ENCODE data around the gene BTBD7.

The BTBD7 gene

DNA sequence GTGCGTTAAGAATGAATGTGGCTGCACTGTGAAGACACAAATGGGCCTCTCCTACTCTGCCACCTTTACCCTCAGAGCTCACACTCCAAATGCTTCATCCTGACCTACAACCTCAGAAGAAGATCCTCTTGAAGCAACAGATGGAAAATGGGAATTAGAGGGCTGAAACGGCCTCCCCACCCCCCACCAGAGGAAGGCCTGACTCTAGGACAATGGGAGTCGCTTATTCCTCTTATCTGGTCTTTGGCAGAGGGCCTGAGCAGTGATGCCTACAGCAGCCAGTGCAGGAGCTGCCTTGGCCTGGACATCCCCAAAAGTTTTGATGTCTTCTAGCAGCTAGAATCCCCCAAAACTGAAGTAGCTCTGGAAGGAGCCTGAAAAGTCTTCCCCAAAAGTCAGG lies 29.2 kb downstream of the BTBD7 start:
- DNase-seq (ENCODE audit: low read depth), result no peak

DNA sequence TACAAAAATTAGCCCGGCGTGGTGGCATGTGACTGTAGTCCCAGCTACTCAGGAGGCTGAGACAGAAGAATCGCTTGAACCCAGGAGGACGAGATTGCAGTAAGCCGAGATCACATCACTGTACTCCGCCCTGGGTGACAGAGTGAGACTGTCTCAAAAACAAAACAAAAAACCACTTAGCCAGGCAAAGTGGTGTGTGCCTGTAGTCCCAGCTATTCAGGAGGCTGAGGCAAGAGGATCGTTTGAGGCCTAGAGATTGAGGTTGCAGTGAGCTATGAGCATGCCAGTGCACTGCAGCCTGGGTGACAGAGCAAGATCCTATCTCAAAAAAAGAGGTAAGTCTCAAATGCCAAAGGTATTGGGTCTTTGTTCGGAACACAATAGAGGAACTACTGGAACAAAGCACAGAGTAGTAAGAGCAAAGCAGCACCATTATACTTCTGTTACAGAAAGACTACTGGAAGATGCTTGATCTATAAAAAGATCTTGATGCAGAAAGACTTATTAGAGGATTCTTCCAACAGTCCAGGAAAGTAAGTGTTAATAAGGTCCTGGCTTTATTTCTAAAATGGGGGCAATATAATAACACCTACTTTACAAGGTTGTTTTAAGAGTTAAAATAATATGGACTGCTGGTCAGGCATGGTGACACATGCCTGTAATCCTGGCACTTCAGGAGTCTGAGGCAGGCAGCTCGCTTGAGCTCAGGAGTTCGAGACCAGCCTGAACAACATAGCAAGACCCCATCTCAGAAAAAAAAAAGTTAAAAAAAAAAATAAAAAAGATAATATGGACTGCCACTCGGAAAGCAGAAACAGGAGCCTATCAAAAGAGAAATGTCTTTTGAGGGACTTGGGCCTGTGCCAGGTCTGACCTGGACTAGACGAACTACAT lies 29.9 kb downstream of the BTBD7 start:
- DNase-seq (ENCODE audit: low read depth), result no peak

- DNase-seq (ENCODE audit: low read depth), result peak; percentile 44
These were observed 30.9 kb downstream of the BTBD7 start for GRCh38 chr14:93301821-93302447.

GRCh38 chr14:93299866-93300265 lies 33.0 kb downstream of the BTBD7 start:
- no peak for DNase-seq (ENCODE audit: low read depth)

DNA sequence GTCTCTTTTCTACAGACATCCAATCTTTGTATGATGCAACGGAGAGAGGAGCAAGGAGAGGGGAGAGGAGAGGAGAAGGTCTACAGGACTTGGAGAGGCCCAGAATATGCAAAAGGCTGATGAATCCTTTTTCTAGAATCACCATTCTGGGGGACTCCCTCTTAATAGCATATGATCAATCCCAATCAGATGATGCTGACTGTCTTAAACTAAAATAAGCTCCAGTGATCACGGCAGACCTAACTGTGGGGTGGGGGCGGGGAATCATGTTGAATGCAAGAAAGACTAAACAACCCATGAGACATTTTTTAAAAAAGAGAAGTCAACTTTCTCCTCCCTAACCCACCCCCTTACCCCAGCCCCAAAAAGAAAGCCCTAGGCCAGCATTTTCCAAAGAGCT lies 33.4 kb downstream of the BTBD7 start:
- no peak for DNase-seq (ENCODE audit: low read depth)

DNA sequence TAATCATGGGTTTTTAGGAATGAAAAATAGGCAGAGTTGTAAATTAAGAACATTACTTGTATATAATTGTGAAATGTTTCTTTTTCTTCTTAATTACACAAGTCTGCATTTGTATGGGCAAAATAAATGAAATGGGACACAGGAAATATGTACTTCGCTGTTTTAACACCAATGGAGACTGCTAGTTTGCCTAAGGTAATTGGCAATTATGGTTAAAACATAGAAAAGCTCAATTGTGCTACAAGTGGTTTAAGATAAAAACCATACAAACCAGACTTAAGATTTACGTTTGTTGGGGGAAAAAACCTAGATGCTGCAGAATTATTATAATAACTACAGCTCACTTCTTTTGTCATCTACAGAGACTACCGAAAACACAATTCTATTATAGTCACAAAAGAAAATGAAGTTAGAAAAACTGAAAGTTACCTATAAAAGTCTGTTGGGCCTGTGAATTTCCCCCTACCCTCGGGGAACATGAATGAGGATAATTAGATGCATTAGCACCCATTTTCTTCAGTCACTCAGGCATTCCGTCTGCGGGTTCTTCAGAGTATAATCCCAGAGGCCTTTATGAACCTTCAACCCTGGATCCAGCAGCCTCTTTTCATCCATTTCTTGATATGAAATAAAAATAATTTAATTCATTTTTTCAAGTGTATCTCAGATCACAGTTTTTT lies 37.2 kb downstream of the BTBD7 start:
- DNase-seq (ENCODE audit: low read depth), result no peak

DNA sequence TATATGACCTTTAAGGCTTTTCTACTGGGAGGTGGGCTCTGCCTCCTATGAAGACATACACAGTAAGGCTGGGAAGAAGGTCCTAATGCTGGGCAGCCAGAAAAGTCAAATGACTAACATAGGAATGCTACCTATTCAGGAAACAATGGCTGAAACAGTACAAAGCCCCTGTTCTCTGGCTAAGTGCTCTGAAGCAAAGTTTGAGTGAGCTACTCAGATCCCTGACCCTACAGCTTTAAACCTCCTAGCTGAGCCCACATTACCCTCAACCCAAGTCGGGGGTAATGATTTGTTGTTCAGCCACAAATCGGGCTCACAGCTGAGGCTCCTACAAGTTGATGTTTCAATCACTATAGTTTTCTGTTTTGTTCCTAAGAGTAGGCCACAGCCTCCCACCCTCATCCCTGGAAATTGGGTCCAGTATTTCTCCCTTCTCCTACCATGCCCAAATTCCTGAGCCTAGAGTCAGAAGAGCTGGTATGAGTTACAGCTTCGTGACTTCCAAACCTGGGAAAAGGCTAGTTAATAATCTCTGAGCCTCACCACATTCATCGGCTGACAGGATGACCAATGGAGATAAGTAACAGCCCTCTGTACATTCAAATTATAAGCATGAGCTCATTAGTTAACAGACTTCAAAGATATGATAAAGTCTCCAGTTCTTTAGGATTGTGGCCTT lies 46.5 kb downstream of the BTBD7 start:
- DNase-seq (ENCODE audit: low read depth), result peak; percentile 47

- peak; percentile 21 for DNase-seq (ENCODE audit: low read depth)
These were observed 47.8 kb downstream of the BTBD7 start for GRCh38 chr14:93285044-93285443.

- peak; percentile 16 for DNase-seq (ENCODE audit: low read depth)
These were observed 50.9 kb downstream of the BTBD7 start for GRCh38 chr14:93281937-93282336.

- DNase-seq (ENCODE audit: low read depth), result no peak
These were observed 52.1 kb downstream of the BTBD7 start for GRCh38 chr14:93280743-93281142.

GRCh38 chr14:93276031-93276716 lies 56.7 kb downstream of the BTBD7 start:
- no peak for DNase-seq (ENCODE audit: low read depth)

- DNase-seq (ENCODE audit: low read depth), result no peak
These were observed 58.6 kb downstream of the BTBD7 start for GRCh38 chr14:93274055-93274806.

- no peak for DNase-seq (ENCODE audit: low read depth)
These were observed 61.7 kb downstream of the BTBD7 start for GRCh38 chr14:93271111-93271510.

GRCh38 chr14:93269341-93270068 lies 63.3 kb downstream of the BTBD7 start:
- DNase-seq (ENCODE audit: low read depth), result peak; percentile 69

GRCh38 chr14:93268406-93268805 lies 64.4 kb downstream of the BTBD7 start:
- DNase-seq (ENCODE audit: low read depth), result no peak

- no peak for DNase-seq (ENCODE audit: low read depth)
These were observed 65.6 kb downstream of the BTBD7 start for GRCh38 chr14:93267149-93267711.

DNA sequence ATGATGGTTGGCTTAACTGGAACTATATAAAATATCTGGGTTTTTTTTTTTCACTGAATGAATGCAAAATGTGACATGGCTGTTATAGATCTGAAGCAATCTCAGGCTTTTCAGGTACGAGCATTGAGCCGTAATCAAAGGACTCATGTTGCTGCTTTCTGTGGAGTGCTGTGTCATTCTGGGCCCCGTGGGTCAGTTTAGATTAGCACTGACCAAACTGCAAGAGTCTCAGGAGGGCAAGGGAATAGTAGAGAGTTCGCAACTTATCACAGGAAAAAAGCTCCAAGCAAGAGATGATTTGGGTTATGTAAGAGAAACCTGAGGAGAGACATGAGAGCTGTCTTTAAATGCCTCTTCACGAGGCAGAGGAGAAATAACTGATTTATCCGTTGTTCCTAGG lies 66.7 kb downstream of the BTBD7 start:
- no peak for DNase-seq (ENCODE audit: low read depth)

- DNase-seq (ENCODE audit: low read depth), result no peak
These were observed 69.4 kb downstream of the BTBD7 start for GRCh38 chr14:93263416-93263815.

GRCh38 chr14:93262446-93262845 lies 70.4 kb downstream of the BTBD7 start:
- no peak for DNase-seq (ENCODE audit: low read depth)
